Measurements from ENCODE around the gene AP1G2.
A peak's percentile ranks its signal among the peaks of the same experiment; 100 is the strongest.

The AP1G2 gene

GRCh38 chr14:23570806-23571483 is 3.4 kb upstream of the AP1G2 start:
- DNase-seq (ENCODE audit: low read depth, low spot score): no peak

GRCh38 chr14:23569443-23570151 is 2.0 kb upstream of the AP1G2 start:
- no peak for DNase-seq (ENCODE audit: low read depth, low spot score)

DNA sequence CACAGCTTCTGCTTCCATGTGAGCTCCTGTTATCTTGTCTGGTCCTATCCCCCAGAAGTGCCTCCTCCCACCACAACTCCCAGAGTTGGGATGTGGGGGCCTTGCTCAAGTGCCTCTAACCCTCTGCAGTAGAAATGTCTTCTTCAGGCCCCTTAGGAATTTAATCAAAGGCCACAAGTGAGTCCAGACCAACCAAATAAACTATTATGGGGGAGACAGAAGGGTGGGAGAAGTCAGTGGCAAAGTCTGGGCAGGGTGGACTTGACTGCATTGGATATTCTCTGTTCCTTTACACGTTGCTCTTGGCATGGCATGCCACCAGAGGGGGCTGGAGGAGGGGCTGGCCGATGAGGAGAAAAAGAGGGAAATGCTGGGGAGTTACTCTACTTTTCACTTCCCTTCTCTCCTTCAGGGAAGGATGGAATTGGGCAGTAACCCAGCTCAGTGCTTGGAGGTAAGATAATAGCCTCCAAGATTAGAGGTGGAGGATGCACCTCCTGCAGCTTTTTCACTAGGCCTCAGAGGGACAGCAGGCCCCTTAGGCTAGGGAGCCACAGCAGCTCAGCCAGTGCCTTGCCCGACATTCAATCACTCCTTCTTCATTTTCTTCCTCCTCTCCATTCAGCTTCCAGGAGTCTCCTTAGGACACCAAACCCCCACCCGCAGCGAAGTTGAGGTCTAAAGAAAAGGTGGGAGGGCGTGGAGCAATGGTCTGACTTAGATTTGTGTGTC is 1.2 kb upstream of the AP1G2 start:
- DNase-seq (ENCODE audit: low read depth, low spot score): peak; percentile 21

- no peak for DNase-seq (ENCODE audit: low read depth, low spot score)
Observed at GRCh38 chr14:23568021-23568599, 519 bp upstream of the AP1G2 start.

DNA sequence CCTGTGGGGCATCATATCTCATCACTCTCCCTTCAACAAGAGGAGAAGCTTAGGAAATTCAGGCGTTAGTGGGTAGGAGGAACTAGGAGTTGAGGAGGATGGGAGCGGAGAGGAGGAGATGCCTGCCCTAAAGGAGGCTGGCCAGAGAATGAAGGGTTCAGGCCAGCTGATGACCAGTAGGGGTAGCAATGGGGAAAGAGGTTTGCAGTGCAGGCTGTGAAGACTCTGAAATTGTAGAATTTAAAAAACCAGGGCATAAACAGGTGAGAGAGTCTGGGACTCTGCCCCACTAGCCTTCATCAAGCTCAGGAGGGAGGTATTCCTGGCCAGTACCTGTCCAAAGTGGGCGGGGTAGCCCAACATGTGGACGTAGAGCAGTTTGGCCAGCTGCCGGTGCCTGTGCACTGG is 809 bp downstream of the AP1G2 start:
- DNase-seq (ENCODE audit: low read depth, low spot score): peak; percentile 36

- no peak for DNase-seq (ENCODE audit: low read depth, low spot score)
Observed at GRCh38 chr14:23566112-23566777, 1.3 kb downstream of the AP1G2 start.

DNA sequence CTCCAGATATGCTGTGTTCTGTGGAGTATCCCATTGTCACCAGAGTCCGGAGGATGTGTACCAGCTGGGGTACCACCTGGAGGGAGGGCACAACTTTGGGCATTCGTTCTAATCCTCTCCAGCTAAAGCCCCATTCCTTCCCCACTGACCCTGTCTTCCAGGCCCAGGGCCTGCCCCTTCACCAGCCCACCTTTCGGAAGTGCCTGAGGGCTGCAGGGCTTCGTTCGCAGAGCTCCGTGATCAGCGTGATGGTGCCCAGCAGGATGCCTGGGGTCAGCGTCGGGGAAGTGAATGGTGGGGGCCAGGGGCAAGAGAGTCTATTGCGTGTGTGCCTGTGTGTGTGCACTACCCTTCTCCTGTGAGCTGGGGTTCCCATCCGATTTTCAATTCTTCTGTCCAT is 2.0 kb downstream of the AP1G2 start:
- no peak for DNase-seq (ENCODE audit: low read depth, low spot score)

DNA sequence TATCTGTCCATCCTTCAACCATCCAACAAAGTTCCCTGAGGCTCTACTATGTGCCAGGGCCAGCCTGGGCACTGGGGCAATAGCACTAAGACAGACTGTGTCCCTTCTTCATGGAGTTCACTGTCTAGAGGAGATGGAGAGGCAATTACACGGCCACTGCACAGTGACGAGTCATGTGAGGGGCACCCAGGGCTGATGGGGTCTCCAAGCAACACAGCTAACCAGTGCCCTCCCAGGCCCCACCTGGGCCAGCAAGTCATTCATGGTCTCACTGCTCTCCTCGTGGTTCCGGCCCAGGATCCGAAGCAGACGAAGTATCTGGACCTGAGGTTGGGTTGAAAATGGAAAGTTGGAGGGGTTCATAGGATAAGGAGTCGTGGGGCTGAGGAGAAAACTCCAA is 2.7 kb downstream of the AP1G2 start:
- no peak for DNase-seq (ENCODE audit: low read depth, low spot score)

DNA sequence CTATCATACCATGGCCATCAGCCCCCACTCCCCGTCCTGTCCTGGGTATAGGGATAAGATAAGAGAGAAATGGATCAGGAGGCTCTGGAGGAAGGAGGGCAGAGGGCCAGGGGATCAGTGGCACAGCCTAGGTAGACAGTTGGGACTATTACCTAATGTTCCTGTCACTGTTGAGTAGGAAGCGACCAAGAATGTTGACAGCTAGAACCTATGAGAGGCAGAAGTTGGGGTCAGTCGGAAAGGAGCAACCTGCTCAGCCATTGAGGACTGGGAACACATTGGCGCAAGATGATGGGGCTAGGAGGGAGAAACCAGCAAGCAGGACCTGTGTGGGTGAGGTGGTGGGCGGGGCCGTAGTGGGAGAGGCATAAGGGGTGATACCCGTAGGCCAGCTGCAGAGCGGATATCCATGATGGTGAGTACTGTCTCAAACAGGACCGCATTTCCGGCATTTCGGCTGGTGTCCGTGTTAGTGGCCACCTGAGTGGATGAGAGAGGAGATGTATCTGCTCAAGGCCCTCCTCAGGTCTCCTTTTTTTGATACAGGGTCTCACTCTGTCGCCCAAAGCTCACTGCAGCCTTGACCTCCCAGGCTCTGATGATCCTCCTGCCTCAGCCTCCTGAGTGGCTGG is 3.3 kb downstream of the AP1G2 start:
- no peak for DNase-seq (ENCODE audit: low read depth, low spot score)

GRCh38 chr14:23563473-23564180 is 4.0 kb downstream of the AP1G2 start:
- DNase-seq (ENCODE audit: low read depth, low spot score): no peak

- DNase-seq (ENCODE audit: low read depth, low spot score): peak; percentile 69
Observed at GRCh38 chr14:23562822-23563472, 4.6 kb downstream of the AP1G2 start.

GRCh38 chr14:23561873-23562821 is 5.4 kb downstream of the AP1G2 start:
- no peak for DNase-seq (ENCODE audit: low read depth, low spot score)

DNA sequence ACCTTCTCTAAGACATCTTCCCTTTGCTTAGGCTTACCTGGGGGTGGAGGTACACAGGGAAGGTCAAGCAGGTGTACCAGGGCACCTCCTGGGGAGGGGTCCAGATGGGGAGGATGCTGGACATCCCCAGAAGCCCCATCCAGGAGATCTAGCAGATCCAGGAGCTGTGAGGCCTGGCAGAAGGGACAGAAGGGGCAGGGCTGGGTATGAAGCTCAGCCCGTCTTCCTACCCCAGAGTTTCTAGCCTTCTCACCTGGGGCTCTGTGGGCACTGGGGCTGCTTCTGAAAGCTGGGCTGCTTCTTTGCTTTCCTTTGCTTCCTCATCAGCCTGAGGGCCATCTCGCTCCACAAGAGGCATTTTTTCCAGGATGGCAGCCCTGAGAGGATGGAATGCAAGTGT is 6.3 kb downstream of the AP1G2 start:
- DNase-seq (ENCODE audit: low read depth, low spot score): no peak

GRCh38 chr14:23559926-23560520 is 7.6 kb downstream of the AP1G2 start:
- no peak for DNase-seq (ENCODE audit: low read depth, low spot score)

DNA sequence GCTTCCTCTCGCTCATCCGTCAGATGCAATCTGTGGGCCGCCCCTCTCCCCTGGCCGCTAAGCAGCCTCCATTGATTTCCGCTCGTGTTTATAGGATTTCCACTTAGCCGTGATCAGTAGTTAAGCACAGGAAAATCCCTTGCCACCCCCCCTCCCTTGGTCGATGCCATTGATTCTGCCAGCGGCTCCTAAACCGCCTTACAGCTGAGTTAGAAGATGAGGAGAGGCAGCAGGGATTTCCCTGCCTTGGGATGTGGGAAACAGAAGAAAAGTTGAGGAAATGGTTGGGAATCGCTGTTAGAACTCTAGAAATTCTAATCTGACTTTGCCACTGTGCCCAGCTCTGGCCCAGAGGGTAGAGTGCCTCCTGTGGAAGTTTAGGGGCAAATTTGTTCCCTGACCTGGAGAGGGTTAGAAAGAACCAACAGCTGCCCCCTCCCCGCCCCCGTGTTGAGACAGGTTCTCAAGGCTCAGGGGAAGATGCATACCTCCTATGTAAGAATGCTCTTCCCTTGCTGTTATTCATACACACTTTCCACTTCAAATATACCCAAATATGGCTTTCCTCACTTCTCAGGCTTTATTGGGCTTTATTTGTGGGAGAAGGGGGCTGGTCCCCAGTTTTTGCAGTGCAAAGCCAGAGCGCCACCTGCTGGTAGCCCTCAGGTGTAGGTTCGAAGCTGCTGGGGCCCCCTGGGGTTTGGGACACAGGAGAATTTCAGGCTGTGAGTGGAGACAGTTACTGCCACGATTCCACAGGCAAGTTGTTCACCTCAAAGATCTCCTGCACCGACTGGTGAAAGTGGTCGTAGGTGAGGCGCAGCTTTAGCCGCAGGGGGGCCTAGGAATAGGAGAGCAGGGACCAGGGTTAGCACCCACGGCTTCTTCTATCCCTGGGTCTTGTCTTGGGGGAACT is 8.3 kb downstream of the AP1G2 start:
- peak; percentile 75 for DNase-seq (ENCODE audit: low read depth, low spot score)

GRCh38 chr14:23558346-23559009 is 9.1 kb downstream of the AP1G2 start:
- DNase-seq (ENCODE audit: low read depth, low spot score): no peak

DNA sequence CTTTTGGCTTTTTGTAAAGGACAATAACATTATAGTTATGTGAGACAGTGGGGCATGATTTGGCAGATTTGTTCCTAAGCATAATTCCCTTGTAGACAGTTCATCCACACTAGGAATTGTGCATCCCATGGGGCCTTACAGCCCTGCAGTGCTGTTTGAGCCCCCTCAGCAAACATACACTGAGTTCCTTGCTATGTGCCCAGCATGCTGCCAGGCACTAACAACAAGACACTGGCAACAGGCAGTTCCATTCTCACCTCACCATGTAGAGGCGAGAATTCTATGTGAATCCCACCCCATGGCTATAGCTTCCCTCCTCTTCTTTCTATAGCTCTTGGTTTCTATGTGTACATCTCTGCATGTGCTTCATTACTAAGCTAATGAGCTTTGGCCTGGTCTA is 9.6 kb downstream of the AP1G2 start:
- DNase-seq (ENCODE audit: low read depth, low spot score): no peak

Measured in astrocyte of the hippocampus (primary cell).